Stimulated activated naive B cell treated with anti-CD40 and anti-IgM and Interleukin-4, amounts not matched to agents 10 μg/mL and 1 μg/mL and 100 μg/mL, for 72 hours (primary cell): Measurements from ENCODE around the gene TRABD2B.

Experiments used
- ATAC-seq, 2 donors: fragments of 150-1000 bp; cut with Tn5 transposase; replicated peaks; 2 replicates each; pipeline ENCODE4 v1.10.0; 2021; ENCODE audit warnings: moderate library complexity in 1 of 2
- DNase-seq: peaks from one replicate; pipeline ENCODE4 v3.0.0; 2021
- H3K27ac Mint-ChIP-seq: one replicate; pipeline ENCODE4 v1.8.0; 2022; ENCODE audit warnings: mild to moderate bottlenecking, mixed read lengths
- H3K27me3 Mint-ChIP-seq, 2 donors: one replicate each; pipeline ENCODE4 v1.8.0; 2022; ENCODE audit warnings: mixed read lengths in 2 of 2
- H3K36me3 Mint-ChIP-seq, 2 donors: one replicate each; pipeline ENCODE4 v1.8.0; 2022; ENCODE audit warnings: mixed read lengths in 2 of 2, mild to moderate bottlenecking in 1 of 2
- H3K4me1 Mint-ChIP-seq, 2 donors: one replicate each; pipeline ENCODE4 v1.8.0; 2022; ENCODE audit warnings: mixed read lengths in 2 of 2, mild to moderate bottlenecking in 1 of 2
- H3K4me3 Mint-ChIP-seq, 2 donors: one replicate each; pipeline ENCODE4 v1.8.0; 2022; ENCODE audit warnings: mild to moderate bottlenecking in 2 of 2, mixed read lengths in 2 of 2, moderate library complexity in 1 of 2
- H3K9me3 Mint-ChIP-seq, 2 donors: one replicate each; pipeline ENCODE4 v1.8.0; 2022; ENCODE audit warnings: mixed read lengths in 2 of 2, mild to moderate bottlenecking in 1 of 2

The TRABD2B gene

DNA sequence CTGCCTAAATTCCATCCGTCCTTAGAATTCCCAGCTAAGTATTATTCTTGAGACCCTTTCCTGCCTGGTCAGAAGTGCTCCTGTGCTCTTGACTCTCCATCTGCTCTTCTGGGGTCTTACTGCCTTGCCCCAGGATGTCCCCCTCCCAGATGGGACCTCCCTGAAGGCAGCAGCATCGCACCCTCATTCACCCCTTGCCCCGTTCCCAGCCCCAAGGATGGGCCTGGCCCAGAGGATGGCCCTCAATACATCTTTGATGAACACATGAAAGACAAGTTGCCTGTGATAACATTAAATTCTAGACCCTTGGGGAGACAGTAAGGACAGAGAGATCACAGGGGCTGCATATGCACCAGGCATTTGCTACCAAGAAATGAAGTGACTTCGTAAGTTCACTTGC lies 167.2 kb downstream of the TRABD2B start:
- DNase-seq (no peak), ATAC-seq (no peak)
- Mint-ChIP-seq H3K9me3 (peaks cover 2 to 4% of the 10 kb centered on the region in 2 donors), H3K27ac (no peak overlapping the region), H3K27me3 (peaks cover 8 to 10% of the 10 kb centered on the region in 2 donors), H3K4me3 (no peak overlapping the region), H3K4me1 (no peaks in the 10 kb centered on the region), H3K36me3 (no peaks in the 10 kb centered on the region)

DNA sequence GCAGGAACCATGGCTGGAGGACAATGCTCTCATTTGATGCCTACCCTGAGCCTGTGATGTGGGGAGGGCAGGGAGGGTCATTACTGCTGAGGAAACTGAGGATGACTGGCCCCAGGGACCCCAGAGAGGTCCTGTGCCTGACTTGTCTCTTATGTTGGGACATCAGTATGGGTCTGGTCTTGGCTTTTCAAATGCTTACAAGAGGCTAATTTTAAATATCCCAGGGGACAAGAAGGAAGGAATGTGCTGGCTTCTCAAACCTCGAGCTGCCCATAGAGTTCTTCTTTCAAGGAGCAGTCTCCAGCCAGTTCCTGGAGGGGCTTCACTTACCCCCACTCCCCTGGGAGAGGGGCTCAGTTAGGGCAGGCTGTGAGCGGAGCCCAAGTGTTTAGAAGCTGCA lies 168.2 kb downstream of the TRABD2B start:
- DNase-seq = no peak
- peaks cover 8 to 10% of the 10 kb centered on the region in 2 donors for H3K27me3 Mint-ChIP-seq
- H3K36me3 Mint-ChIP-seq = no peaks in the 10 kb centered on the region
- no peaks in the 10 kb centered on the region for H3K4me1 Mint-ChIP-seq
- H3K4me3 Mint-ChIP-seq = no peak overlapping the region
- no peak for ATAC-seq
- H3K9me3 Mint-ChIP-seq = no peaks in the 10 kb centered on the region
- no peak overlapping the region for H3K27ac Mint-ChIP-seq

DNA sequence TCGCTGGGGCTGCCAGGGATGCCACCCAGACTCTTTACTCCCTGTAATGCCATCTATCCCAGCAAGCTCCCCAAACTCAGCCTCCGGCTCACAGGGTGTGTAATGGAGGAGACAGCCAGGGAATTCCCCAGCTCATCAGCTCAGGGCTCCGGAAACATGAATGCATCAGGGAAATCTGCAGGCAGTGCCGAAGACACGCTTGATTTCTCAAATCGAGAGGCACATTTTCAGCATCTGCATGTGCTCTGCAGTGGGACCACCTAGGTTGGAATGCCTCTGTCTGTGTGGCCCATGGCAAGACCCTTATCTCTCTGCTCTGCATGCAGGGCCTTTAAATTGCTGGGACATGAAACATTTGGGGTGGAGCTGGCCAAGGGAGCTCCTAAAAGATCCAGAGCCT lies 170.1 kb downstream of the TRABD2B start:
- Mint-ChIP-seq H3K36me3 (no peaks in the 10 kb centered on the region), H3K4me3 (no peak overlapping the region), H3K9me3 (no peaks in the 10 kb centered on the region), H3K4me1 (no peaks in the 10 kb centered on the region), H3K27me3 (peaks cover 8 to 10% of the 10 kb centered on the region in 2 donors), H3K27ac (no peak overlapping the region)
- ATAC-seq (no peak), DNase-seq (no peak)

DNA sequence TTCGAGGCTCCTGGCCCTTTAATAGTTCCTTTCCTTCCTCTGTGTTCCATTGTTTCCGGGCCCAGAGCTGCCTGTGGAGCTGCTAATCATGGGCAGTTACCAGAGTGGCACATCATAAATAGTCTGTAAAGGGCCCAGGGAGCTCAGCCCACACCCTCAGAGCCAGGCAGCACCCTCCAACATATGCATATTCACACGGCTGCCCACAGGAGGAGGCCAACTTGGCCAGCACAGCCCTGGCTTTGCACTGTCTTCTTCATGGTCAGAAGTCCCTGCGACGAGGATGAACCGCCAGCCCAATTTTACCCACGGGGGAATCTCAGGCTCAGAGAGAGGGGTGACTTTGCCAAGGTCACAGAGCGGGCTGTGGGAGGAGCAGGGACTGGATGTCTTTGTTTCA lies 172.5 kb downstream of the TRABD2B start:
- no peak for DNase-seq
- H3K27ac Mint-ChIP-seq = no peak overlapping the region

DNA sequence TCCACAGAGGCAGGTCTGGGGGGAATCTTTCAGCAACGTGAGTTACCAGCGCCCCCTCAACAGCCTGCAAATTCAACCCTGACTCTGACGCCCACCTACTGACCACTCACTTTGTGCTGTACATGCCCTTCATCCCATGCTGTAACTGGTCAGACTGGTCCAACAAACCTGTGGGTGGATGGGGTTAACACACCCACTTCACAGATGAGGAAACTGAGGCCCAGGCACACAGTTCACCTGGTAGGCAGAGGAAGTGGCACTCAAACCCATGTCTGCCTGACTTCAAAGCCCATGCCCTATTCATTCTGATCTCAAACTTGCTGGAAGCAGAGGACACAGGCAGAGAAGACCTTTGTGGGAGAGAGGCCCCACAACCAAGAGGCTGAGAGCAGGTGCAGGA lies 172.9 kb downstream of the TRABD2B start:
- Mint-ChIP-seq H3K27ac (no peak overlapping the region), H3K9me3 (no peaks in the 10 kb centered on the region), H3K4me1 (no peaks in the 10 kb centered on the region), H3K27me3 (peaks cover under 1% of the 10 kb centered on the region in 2 donors), H3K4me3 (no peak overlapping the region), H3K36me3 (no peaks in the 10 kb centered on the region)
- no peak for ATAC-seq
- no peak for DNase-seq

More for the DNA sequence above, 172.5 kb downstream of the TRABD2B start:
- Mint-ChIP-seq H3K36me3 (no peaks in the 10 kb centered on the region), H3K9me3 (no peaks in the 10 kb centered on the region), H3K4me1 (no peaks in the 10 kb centered on the region), H3K27me3 (peaks cover 5% of the 10 kb centered on the region in 2 donors), H3K4me3 (no peak overlapping the region)
- no peak for ATAC-seq

DNA sequence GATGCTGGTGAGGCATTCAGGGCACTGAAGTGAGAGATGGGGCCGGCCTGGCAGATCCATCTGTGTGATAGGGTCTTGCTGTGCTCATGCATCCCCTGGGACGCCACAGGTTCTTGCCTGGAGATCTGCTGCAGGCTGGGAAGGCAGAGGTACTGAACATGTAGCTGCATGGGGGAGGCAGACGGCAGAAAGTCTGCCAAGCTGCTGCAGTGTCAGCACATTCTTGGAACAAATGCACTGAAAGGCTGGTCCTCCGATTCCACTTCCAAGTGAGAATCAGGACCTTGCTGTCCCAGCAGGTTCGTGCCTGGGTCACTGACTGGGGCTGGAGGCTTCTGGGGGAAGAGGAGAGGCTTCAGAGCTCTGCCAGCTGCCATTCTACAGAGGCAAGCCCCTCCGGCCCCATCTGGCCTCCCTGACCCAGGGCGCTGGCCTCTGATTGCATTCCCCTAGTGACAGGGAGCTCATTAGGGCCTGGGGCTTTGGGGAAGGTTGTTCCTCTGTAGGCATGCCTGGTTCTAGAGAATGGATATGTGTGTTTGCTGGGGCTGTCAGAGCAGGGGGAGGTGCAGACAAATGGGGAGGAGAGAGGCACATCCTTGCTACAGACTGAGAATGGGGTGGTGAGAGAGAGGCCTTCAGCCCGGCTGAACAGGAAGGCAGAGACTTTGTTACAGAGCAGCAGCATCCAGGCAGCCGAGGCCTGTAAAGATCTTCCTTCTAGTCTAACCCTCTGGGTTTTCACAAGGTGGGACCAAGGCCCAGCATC lies 174.0 kb downstream of the TRABD2B start:
- H3K36me3 Mint-ChIP-seq = no peaks in the 10 kb centered on the region
- no peaks in the 10 kb centered on the region for H3K9me3 Mint-ChIP-seq
- H3K4me1 Mint-ChIP-seq = no peaks in the 10 kb centered on the region
- no peak for ATAC-seq
- H3K4me3 Mint-ChIP-seq = no peak overlapping the region
- no peaks in the 10 kb centered on the region for H3K27me3 Mint-ChIP-seq
- DNase-seq = no peak
- H3K27ac Mint-ChIP-seq = no peak overlapping the region

DNA sequence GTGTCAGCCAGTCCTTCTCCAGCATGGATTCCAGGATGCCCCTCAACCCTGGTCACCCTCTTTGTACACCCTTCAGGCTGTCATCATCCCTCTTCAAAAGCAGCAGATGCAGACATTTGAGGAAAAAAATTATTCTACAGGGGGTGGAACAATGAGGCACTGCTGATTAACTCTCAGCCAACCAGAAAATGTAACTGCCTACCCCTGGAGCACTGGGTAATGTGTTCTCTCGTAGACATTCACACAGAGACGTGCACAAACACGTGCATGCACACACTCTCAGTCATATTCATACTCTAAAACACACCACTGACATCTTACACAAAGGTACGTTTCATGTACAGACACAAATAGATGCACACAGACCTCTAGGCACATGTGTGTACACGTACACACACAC lies 175.4 kb downstream of the TRABD2B start:
- no peak for DNase-seq
- H3K27ac Mint-ChIP-seq = no peak overlapping the region
- no peak for ATAC-seq
- H3K9me3 Mint-ChIP-seq = no peaks in the 10 kb centered on the region
- H3K4me1 Mint-ChIP-seq = no peaks in the 10 kb centered on the region
- H3K36me3 Mint-ChIP-seq = no peaks in the 10 kb centered on the region
- no peak overlapping the region for H3K4me3 Mint-ChIP-seq
- no peaks in the 10 kb centered on the region for H3K27me3 Mint-ChIP-seq

DNA sequence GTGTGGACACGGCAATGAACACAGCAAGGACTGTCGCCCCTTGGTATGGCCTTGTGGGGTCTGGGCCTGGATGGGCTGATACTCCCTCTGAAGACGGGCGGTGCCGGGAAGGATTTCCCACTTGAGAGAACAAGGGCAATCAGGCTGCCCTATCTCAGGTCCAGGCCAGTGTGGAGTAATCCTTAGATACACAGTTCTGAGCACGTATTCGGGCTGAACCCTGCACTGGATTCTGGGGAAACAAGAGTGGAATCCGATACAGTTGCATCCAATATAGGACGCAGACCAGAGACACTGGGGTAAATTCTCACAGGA lies 177.7 kb downstream of the TRABD2B start:
- no peaks in the 10 kb centered on the region for H3K36me3 Mint-ChIP-seq
- ATAC-seq = no peak
- no peaks in the 10 kb centered on the region for H3K9me3 Mint-ChIP-seq
- no peak for DNase-seq
- peaks cover 0 to under 1% of the 10 kb centered on the region in 2 donors for H3K27me3 Mint-ChIP-seq
- H3K27ac Mint-ChIP-seq = no peak overlapping the region
- H3K4me1 Mint-ChIP-seq = no peaks in the 10 kb centered on the region
- H3K4me3 Mint-ChIP-seq = no peak overlapping the region

DNA sequence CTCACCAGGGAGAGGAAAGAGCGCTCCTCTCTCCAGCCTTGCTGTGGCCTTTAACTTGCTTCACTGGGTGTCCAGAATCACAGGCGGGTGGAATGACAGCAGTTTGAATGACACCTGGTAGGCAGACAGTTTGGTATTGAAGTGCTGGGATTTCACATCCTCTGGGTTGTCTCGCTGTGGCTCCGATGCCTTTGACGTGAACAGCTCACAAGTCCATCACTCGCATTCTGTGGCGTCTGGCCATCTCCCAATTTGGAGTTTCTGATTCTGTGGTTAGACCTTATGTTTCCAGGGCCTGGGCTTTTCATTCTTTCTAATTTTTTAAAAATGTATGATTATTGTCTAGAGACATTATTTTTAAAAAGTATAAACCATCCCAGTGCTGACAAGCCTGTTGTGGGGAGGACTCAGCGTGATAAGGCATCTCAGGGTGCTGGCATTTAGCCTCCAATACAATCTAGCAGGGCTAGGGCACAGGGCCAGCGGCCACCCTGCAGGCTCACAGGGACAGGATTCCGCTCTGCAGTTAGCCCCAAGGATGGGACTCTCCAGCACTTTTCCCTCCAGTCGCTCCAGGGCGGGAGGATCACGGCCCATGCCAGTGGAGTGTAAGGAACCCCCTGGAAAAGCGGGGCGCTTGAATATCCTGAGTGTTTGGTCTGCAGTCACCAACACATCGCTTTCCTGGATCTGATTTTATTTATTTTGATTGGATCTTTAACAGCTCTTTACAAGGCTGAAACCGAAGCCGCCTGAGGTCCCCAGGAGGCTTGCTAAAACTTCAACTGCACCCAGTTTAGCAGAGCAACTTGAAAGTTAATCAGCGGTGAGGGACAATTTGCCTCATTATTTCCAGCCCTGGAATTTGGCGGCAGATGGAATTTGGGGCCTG lies 178.3 kb downstream of the TRABD2B start:
- DNase-seq = no peak
- H3K4me3 Mint-ChIP-seq = no peak overlapping the region
- no peak overlapping the region for H3K27ac Mint-ChIP-seq

DNA sequence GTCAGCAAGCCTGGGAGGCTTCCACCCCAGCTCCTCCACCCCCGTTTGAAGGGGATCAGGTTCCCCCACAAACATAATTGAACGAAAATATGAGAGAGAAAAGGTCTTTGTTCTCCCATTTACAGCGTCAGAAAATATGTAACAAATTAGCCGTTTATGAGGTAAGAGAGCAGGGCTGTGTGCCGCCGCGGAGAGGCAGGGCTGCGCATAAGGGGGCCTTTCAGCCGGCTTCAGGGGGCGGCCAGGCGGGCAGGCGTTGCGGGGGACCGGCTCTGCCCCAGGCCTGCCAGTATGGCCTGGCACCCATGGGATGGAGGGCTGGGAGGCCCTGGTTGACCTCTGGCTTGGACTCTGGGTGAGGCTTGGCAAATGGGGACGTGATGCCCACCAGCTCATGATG lies 179.3 kb downstream of the TRABD2B start:
- ATAC-seq = no peak
- Mint-ChIP-seq H3K9me3 (no peaks in the 10 kb centered on the region), H3K27me3 (peaks cover 0 to 10% of the 10 kb centered on the region in 2 donors), H3K36me3 (no peaks in the 10 kb centered on the region), H3K4me1 (no peaks in the 10 kb centered on the region), H3K4me3 (no peak overlapping the region), H3K27ac (no peak overlapping the region)
- no peak for DNase-seq

More for the DNA sequence above, 178.3 kb downstream of the TRABD2B start:
- Mint-ChIP-seq H3K36me3 (no peaks in the 10 kb centered on the region), H3K4me1 (no peaks in the 10 kb centered on the region), H3K27me3 (peaks cover 0 to 7% of the 10 kb centered on the region in 2 donors), H3K9me3 (no peaks in the 10 kb centered on the region)
- no peak for ATAC-seq

DNA sequence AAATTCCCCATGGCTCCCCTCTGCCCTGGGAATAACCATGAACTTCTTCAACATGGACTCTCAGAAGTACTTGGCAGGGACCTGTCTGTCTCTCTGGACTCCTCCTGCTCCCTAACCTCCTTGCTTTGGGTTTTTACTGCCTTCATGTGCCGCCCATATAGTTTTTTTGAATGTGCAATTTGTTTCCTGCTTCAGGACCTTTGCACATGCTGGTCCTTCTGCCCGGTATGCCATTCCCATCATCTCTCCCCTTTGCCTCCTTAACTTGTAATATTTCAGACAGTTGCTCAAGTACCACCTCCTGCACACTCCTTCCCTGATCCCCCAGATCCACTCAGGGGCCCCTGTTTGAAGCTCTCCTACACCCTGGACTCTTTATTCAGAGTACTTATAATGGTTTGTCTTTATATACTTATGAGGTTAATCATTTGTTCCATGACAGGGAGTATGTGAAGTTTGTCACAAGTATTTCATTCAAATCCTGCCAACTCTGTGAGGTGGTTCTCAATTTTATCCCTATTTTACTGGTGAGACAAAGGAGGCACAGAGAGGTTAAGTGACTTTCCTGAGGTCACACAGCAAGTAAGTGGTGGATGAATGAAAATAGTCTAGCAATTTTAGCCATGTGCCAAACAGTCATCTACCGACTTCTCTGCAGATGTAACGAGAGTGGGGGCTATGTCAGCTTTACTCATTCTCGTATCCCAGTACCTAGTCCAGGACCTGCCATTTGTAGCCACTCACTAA lies 180.7 kb downstream of the TRABD2B start:
- Mint-ChIP-seq H3K27me3 (peaks cover 0 to 10% of the 10 kb centered on the region in 2 donors), H3K4me1 (no peaks in the 10 kb centered on the region), H3K9me3 (no peaks in the 10 kb centered on the region), H3K4me3 (no peak overlapping the region), H3K27ac (no peak overlapping the region), H3K36me3 (no peaks in the 10 kb centered on the region)
- DNase-seq (no peak), ATAC-seq (no peak)

DNA sequence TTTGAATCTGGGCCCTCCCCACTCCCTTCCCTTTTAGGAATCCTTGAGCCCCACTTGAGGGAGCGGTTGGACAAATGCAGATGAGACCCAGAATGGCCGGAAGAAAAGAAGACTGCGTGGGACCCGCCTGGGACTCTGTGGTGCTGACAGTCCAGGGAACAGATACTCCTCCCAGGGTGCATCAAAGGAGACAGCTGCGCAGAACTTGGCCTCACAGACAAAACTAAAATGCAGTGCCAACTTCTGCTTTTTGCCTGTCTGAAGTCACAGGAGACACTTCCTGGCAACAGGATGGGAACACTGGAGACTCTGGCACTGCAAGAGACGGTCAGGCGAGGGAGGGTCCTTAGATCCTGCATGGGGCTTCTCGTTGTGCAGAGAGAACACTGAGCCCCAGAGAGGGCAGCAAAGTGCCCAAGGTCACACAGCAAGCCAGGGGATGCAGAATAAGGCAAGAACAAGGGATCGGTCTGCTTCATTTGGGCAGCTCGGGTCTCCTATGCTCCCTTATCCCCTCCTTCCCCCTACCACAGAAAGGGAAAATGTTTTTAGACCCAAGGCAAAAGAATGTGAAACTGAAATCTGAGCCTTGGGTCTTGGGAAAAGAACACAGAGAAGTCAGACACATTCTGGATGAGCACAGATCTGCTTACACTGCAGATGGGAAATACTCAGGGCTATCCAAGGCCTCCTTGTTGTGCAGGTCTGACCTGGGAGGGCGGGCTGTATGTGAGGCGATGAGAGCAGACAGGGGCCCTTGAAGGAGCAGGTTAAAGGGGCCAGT lies 182.4 kb downstream of the TRABD2B start:
- Mint-ChIP-seq H3K36me3 (no peaks in the 10 kb centered on the region), H3K9me3 (no peaks in the 10 kb centered on the region), H3K4me1 (no peaks in the 10 kb centered on the region), H3K27me3 (peaks cover 7 to 20% of the 10 kb centered on the region in 2 donors), H3K27ac (no peak overlapping the region), H3K4me3 (no peak overlapping the region)
- ATAC-seq = no peak
- DNase-seq = no peak

DNA sequence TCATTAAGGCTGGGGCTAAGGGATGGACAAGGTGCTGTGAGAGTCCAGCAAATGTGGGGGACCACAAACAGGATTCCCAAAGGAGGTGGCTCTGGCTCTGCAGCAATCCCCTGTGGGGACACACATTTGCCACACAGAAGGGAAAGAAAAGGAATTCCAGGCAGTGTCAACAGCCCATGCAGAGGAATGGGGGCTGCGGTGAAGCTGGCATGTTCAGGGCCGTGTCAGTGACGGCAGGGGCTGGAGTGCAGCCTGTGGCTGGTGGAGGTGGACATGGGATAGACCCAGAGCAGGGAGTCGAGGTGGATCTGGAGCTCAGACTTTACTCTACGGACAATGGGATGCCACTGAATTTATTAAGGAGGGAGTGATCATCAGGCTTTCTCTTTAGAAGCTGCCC lies 183.2 kb downstream of the TRABD2B start:
- H3K36me3 Mint-ChIP-seq = no peaks in the 10 kb centered on the region
- peaks cover 7 to 22% of the 10 kb centered on the region in 2 donors for H3K27me3 Mint-ChIP-seq
- no peaks in the 10 kb centered on the region for H3K9me3 Mint-ChIP-seq
- ATAC-seq = no peak
- no peaks in the 10 kb centered on the region for H3K4me1 Mint-ChIP-seq
- no peak overlapping the region for H3K27ac Mint-ChIP-seq
- DNase-seq = no peak
- H3K4me3 Mint-ChIP-seq = no peak overlapping the region
